Limb (tissue), 2 donors: ENCODE results near the gene SIGLEC1.

ENCODE experiments used
- DNase-seq, 2 donors: peaks; one replicate each; pipeline ENCODE4 v3.0.0-alpha.2; 2016; ENCODE audit errors: extremely low spot score in 2 of 2

The SIGLEC1 gene

DNA sequence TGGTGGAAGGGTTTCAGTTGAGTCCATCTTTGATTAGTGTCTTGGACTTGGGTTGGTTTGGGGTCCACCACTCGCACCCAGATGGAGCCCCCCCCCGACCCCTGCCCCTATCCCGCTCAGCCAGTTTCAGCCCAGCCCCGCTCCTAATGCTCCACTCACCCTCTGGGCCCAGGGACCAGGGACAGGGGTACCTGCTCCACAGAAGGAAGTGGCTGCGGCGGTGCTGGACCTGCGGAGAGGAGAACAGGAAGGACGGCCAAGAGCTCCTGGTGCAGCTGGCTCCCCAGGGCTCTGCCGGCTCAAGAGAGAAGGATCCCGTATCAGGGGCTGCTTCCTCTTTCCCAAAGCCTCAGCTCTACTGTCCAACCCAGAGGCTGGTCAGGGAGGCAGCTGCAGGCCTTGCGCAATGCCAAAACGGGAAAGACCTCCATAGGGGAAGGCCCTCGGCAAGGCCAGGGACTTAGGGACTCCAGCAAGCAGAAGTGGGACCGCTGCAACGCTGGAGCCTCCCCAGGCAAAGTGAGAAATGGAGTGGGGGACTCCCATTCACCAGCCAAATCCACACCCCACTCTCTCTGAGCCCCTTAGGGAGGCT is at the start of gene SIGLEC1:
Gene SIGLEC1 (minus strand): TSS at position 322 of the 595 bp plus-strand sequence. CDS start 5,472 bp downstream, outside the sequence.
- DNase-seq = peak in 1 of 2 donors; percentile 21

DNA sequence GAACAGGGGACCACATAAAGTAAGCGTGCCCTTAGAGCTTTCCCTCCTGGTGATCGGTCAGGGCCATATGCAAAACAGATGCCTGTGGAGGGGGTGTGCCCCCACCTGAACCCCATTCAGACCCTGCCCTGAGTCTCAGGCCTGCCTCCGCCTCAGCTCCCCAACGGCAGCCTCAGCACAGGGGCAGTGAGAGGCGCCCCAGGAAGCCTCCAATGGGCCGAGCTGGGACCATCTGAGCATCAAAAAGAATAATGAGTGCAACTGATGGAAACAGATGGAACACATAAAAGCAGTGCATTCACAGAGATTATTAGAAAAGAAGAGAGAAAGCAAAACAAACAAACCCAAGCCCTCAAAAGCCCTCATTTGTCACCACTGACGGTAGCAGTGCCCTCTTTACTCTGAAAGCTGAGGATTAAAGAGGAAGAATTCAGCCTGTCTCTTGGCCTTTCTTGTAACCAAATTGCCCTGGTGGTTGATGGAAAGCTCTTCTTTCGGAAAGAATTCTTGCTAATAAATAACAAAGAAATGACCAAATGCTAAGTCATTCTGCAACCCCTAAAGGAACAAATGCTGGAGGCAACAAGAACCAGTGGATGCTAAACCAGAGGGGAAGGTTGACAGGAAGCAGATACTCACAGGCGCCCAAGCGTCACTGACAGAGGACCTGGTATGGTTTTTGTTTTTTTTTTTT is 48.4 kb upstream of the SIGLEC1 start:
- DNase-seq = no peak

DNA sequence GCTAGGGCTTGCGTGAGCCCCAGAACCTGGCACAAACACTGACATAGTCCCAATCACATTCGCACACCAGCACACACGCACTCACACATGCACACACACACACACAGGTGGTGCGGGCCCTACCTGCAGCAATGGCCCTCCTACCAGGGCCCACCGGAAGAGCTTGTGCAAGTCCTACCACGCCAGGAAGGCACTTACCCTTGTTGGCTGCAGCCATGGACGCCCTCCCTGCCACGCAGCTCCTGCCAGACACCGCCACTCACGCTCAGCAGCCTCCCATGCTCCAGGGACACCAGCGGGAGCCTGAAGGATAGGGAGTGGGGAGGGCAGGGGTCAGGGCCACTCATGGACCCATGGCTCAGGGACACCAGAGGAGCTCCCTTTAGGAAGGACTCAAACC is 47.5 kb upstream of the SIGLEC1 start:
- no peak for DNase-seq

DNA sequence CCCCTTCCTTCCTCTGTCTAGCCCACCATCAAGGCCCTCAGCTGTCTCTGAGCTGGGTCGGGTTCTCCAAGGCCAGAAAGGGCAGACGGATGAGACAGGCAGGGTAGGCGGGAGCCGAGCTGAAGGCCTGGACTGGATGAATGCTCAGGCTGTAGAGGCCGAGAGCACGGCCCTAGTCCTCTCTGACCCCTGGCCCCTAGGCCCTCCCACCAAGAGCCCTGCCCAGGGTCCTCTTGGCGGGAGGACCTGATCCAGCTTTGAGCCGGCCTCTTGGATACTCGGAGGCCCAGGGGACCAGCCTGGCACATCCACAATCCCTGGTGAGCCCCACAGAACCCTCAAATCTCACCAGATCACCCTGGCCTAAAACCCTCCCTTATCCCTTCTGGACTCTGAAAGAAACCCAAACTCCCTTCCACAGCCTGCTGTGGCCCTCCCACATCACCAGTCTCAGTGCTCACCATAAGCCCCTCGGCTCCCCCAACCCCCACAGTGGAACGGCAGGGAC is 47.0 kb upstream of the SIGLEC1 start:
- no peak for DNase-seq

DNA sequence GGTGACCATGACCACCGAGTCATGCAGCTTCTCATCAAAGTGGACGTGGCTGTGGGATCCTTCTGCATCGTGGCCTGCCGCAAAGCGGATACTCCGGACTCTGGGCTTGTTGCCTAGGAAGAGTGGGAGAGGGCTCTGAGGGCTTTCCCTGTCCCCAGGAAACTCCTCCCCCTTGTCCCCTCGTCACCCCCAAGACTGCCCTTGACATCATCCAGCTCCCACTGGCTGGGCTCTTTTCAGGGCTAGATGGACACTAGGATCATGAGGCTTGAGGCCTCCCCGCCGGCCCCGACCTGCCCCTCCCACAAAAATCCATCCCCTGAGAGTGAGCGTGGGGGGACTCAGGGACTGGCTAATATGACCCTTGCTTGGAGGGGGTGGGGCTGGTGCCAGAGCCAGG is 46.2 kb upstream of the SIGLEC1 start:
- no peak for DNase-seq

DNA sequence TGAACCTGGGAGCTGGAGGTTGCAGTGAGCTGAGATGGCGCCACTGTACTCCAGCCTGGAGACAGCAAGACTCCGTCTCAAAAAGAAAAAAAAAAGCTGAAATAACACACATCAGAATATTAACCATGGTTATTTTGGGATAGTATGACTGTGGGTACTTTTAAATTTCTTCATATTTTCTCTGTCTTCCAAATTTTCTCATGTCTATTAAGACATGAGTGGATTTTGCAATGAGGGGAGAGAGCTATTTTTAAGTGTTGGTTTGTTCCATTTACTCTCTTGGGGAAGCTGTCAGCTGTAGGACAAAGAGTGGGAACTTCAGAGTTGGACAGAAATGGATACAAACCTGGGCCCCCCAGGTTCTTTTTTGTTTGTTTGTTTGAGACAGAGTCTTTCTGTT is 44.9 kb upstream of the SIGLEC1 start:
- DNase-seq = no peak

DNA sequence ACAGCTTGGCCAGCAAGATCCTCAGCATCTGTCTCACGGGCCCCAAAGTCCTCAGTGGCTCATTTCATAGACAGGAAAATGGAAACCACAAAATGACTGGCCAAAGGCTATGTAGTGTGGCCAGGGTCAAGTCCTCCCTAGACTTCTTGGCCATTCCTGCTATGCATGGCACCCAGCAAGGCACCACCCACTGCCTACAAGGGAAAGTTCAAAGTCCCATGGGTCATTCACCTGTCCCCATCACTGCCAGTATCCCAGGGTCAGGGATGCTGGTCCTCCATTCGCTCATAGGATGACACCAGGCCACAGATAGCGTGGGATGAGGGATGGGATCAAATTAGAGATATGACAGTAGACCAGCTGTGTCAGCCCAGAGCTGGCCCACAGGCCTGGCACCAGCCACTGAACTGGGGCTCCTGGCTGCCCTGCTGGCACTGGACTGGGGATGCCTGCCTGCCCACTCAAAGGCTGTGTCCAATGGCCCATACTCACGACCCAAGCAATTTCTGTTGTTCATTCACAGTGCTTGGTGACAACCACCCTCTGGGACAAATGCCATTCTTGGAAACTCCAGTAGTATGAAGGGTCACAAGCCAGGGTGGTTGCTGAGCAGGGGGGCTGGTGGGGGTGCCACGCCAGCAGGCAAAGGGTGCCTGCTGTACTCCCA is 43.5 kb upstream of the SIGLEC1 start:
- DNase-seq = no peak

DNA sequence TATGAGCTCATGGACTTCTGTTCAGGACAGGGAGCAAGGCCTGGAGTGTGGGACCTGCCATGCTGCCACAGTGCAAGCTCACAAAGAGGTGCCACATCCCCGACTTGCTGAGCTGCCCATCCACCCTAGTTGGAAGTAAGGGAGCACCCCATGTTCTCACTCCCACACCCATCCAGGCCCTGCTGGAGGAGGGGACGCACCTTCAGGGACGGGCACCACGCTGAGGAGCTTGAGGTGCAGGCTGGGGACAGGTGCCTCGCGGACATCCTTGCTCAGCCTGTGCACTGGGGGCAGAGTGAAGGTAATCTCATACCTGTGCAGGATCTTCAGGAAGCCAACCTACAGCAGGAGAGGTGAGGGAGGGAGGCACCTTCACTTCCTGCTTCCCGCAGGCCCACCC is 42.9 kb upstream of the SIGLEC1 start:
- DNase-seq = no peak

DNA sequence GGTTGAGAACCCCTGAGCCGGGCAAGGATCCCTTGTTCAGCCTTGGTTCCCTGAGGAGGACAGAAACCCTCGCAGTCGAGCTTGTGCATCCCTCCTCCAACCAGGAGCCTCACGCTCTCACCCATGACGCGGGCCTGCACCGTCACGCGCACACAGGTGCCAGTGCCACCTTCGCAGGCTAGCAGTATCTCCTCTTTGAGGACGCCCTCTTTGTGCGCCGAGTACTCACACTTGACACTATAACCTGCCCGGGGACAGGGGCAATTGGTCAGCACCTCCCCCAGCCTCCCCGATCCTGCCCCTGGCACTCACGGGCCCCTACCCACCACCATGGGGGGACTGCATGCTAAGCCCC is 41.9 kb upstream of the SIGLEC1 start:
- no peak for DNase-seq

DNA sequence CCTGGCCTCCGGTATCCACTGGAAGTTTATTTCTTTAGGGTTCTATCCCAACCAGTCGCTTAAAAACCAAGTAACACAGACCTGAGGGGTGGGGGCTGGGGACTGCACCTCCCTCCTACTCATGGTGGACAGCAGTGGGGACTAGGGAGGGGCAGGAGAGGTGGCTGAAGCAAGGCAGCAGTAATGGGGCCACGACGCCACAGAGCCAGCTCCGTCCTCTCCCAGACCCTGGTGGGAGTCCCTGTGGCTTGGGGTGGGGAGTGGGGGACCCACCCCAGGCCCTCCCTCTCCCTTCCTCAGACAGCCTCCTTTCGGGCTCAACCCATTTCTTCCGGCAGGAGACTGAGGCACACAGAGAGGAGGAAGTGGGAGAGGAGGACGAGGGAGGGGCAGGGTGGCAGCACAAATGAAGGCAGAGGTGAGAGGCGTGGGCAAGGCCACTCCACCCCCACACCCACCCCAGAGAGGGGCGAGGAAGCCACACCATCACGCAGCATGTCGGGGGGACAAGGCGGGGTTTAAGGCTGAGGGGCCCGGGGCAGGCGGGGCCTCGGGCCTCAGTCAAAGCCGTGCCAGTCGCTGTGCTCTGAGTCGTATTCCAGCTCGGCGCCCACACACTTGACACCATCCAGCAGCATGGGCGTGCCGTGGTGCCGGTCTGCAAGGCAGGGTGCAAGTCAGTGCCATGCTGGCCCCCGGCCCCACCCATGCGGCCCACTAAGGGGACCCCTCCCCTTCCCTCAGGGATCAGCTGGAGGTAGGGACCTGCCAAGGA is 41.3 kb upstream of the SIGLEC1 start:
- DNase-seq = no peak

DNA sequence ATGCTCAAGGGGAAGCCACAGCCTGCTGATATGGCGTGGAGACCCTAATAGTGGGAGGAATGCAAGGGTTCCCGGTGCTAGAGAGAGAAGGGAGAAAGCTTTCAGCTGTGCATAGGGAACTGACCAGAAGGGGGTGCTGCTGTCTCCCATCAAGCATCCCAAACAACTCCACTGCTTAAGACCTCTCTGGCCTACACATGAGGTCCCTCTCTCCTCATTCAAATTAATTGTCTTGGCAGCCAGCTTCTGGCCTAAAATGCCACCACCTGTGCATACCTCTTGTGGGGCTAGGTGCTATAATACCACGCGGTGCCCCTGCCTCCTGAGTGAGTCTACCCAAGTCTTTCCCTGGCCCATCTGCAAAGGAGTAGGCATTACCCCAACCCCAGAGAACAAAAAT is 40.7 kb upstream of the SIGLEC1 start:
- DNase-seq = peak; percentile 75 to 76

DNA sequence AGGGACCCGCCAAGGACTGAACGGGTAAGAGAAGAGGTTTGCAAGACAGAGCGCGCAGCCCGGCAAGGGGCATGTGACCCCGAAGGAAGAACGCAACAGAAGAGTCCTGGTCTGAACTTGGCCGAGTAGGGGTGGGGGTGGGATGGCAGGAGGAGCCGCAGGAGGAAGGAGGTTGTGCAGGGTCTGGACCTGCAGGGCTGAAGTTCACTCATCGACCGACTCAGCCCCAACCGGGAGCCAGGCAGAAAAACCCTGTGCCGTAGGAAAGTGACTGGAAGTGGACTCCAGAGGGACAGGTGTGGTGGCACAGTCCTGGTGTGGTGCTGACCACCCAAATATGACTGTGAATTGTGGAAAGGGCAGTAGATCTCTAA is 40.0 kb upstream of the SIGLEC1 start:
- DNase-seq = no peak

DNA sequence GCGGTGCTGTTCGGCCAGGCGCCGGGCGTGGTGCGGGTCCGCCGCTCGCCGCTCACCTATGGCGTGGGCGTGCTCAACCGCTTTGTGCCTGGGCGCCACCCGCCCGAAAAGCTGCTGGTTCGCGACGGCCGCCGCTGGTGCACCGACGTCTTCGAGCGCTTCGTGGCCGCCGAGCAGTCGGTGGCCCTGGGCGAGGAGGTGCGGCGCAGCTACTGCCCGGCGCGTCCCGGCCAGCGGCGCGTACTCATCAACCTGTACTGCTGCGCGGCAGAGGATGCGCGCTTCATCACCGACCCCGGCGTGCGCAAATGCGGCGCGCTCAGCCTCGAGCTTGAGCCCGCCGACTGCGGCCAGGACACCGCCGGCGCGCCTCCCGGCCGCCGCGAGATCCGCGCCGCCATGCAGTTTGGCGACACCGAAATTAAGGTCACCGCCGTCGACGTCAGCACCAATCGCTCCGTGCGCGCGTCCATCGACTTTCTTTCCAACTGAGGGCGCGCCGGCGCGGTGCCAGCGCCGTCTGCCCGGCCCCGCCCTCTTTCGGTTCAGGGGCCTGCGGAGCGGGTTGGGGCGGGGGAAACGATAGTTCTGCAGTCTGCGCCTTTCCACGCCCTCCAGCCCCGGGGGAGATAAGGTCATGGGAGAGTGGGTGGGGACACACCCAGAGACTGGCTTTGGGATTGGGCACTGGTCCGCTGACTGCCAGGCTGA is 39.4 kb upstream of the SIGLEC1 start:
- peak in 1 of 2 donors; percentile 71 for DNase-seq

DNA sequence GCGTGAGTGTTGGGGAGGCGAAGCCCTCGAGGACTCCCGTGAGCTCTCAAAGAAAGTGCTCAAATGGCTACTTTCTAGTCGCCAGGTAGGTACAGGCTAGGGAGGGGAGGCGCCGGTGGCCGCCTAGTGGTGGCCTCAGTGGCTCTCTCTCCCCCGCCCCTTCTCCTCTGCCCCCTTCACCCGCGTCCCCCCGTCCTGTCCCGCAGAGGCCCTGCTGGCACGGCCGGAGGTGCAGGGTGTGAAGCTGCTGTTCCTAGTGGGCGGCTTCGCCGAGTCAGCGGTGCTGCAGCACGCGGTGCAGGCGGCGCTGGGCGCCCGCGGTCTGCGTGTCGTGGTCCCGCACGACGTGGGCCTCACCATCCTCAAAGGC is 38.9 kb upstream of the SIGLEC1 start:
- DNase-seq = no peak

DNA sequence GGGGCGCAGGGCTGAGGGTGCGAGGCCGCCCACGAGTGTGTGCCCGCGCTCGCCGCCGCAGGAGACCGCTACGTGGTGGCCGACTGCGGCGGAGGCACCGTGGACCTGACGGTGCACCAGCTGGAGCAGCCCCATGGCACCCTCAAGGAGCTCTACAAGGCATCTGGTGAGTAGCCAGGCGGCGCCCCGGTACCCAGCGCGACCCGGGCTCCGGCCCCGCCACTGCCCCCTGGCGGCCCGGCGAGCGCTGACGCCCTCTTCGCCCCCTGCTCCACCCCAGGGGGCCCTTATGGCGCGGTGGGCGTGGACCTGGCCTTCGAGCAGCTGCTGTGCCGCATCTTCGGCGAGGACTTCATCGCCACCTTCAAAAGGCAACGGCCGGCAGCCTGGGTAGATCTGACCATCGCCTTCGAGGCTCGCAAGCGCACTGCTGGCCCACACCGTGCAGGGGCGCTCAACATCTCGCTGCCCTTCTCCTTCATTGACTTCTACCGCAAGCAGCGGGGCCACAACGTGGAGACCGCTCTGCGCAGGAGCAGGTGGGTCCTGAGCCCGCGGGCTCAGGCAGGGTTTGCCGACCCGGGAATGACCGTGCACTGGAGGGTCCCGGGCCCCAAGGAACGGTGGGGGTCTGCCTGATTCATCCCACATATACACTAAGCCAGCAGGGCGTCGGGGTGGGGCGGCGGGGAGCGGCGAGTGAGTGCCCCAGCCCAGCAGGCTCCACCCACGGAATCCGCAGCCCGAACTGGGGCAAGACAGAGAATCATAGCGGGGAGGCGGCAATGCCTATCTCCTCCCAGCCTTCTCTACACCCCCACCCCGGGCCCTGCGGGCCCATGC is 37.5 kb upstream of the SIGLEC1 start:
- peak in 1 of 2 donors; percentile 73 for DNase-seq

DNA sequence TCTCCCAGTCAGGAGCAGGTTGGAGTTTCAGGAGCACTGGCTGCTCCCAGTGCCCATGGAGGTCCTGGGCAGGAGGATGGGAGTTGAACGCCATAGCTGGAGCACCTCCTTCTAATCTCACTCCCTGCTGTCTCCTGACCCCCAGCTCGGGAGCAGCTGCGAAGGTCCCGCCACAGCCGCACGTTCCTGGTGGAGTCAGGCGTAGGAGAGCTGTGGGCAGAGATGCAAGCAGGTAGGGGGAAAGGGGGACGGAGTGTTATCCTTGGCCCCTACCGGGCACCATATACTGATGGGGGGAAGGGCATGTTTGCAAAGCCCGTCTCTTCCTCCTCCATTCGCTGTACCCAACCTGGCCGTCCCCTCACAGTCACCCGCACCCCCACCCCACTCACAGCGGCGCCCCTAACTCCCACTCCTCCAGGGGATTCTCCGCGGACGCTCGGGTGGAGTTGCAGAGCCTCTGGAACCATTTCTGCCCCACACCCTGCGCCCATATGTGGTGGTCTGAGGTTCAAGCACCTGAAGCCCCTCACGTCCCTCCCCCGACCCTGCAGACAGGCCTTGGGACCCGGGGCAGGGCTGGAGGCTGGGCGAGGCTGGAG is 36.8 kb upstream of the SIGLEC1 start:
- no peak for DNase-seq

DNA sequence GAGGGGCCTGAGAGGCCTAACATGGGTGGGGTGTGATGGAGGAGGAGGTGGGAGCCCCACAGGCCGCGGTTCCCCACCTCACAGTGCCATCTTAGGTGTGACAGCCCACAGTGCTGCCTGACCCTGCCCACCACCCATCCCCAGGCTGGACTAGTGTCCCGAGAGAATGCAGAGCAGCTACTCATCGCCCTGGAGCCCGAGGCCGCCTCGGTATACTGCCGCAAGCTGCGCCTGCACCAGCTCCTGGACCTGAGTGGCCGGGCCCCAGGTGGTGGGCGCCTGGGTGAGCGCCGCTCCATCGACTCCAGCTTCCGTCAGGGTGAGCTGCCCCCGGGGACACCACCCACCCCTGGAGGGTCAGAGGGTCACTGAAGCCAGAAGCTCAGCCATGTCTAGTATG is 35.7 kb upstream of the SIGLEC1 start:
- DNase-seq = no peak

DNA sequence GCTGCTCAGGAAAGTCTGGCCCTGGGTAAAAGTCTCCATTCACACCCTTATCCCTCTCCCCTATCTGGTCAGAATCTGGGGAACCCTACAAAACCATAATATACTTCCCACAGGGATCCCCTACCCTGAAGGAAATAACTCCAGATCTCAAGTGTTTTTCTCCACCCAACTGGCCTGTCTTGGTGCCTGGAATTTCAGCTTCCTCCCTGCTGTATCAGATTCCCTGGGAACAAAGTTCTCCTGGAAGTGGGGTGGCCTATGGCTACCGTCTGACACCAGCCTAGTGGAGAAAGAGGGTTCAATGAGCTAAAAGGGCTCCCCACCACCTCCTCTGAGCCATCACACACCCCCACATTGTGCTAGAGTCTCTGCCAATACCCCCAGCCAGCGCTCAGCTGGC is 35.1 kb upstream of the SIGLEC1 start:
- no peak for DNase-seq

DNA sequence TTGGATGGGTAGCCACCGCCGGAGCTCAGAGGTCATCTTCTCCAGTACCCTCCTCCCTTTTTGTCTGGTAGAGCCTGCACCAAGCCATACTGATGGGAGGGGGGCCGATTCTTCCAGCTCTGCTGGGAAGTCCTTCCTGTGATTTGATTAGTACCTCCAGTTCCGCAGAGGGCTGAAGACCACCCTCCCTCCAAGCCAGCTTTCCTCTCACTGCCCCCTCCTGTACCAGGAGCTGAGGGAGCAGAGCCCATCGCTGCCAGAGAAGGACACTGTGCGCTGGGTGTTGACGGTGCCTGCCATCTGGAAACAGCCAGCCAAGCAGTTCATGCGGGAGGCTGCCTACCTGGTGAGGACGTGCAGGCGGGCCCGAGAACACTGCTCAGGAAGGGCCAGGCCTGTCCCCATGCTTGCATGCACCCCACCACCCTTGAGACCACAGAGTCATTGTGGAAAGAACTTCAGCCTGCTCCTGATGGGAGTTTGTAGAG is 33.3 kb upstream of the SIGLEC1 start:
- no peak for DNase-seq
